ENCODE results near the gene FSIP1. TPM values are rescaled to one million over a fixed set of nuclear protein-coding genes. Genes with fewer than 3 reads are reported as not detected.

Gene FSIP1
- total RNA-seq, 2 experiments from 2014 or later: 0.22 to 0.34 TPM

GRCh38 chr15:39627451-39628143 is 155.0 kb downstream of the FSIP1 start:
- ATAC-seq (ENCODE audit: poor library complexity) (no peak), DNase-seq (no peak)
- Histone ChIP-seq H3K4me1 (ENCODE audit: insufficient read depth, low read length) (peaks cover 88% of the 10 kb centered on the region), H3K27ac (ENCODE audit: low read depth in 1 of 2, low read length in 2 of 2) (peak overlapping the region in 1 of 2 donors; percentile 35), H3K4me3 (ENCODE audit: low read length) (no peak overlapping the region), H3K9me3 (ENCODE audit: control insufficient read depth in 1 of 2, insufficient read depth in 1 of 2, low read length in 2 of 2) (no peaks in the 10 kb centered on the region), H3K36me3 (ENCODE audit: insufficient read depth, low read length) (no peaks in the 10 kb centered on the region), H3K27me3 (ENCODE audit: control insufficient read depth in 1 of 2, insufficient read depth in 2 of 2, low read length in 2 of 2) (no peaks in the 10 kb centered on the region)
- Mint-ChIP-seq H3K27ac (peak overlapping the region; percentile 58), H3K4me1 (ENCODE audit: low read depth) (peaks cover 70% of the 10 kb centered on the region), H3K36me3 (ENCODE audit: low read depth) (no peaks in the 10 kb centered on the region), H3K27me3 (no peaks in the 10 kb centered on the region), H3K4me3 (no peak overlapping the region), H3K9me3 (no peaks in the 10 kb centered on the region)
- intact Hi-C loops (cut with DNase I, micrococcal nuclease): no loop called here
- POLR2A ChIA-PET: no interaction called here
- CTCF ChIA-PET: interaction anchor here (1.2 kb wide), 1 partner anchor 14 kb away, joined by 4 read pairs; no protein-coding TSS in a partner anchor
- no peak for TF ChIP-seq CTCF (IDR thresholded peaks at IDR 0.05)

DNA sequence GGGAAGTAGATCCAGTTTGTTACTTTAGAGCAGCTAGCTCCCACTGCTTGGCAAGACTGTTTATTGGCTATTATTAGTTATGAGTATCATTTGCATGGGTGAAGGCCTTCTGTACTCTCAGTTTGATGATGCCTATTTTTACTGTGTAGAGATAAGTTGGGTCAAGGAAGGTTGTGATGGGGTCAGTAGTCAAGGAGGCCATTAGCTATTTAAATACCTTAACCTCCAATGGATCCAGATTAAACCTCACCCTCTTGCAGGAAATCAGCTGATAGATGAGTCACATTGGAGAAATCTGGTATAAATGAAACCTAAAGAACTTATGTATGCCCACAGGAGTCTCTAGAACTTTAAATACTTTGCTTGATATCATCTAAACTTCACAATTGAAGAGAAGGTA is 156.8 kb downstream of the FSIP1 start:
- DNase-seq: peak in 1 of 14 experiments; percentile 39
- H3K36me3 ChIP-seq (ENCODE audit: insufficient read depth, low read length): no peaks in the 10 kb centered on the region
- intact Hi-C loops (cut with DNase I, micrococcal nuclease): no loop called here
- Mint-ChIP-seq H3K4me3 (peak overlapping the region; percentile 11), H3K9me3 (no peaks in the 10 kb centered on the region), H3K27me3 (no peaks in the 10 kb centered on the region), H3K27ac (peak overlapping the region; percentile 91), H3K36me3 (ENCODE audit: low read depth) (no peaks in the 10 kb centered on the region), H3K4me1 (ENCODE audit: low read depth) (peaks cover 65% of the 10 kb centered on the region)
- no peak for ATAC-seq (ENCODE audit: poor library complexity)
- TF ChIP-seq CTCF (IDR thresholded peaks at IDR 0.05): no peak
- H3K4me3 ChIP-seq (ENCODE audit: low read length): no peak overlapping the region
- H3K4me1 ChIP-seq (ENCODE audit: insufficient read depth, low read length): peaks cover 87% of the 10 kb centered on the region
- peak overlapping the region; percentile 57 to 80 for H3K27ac ChIP-seq (ENCODE audit: low read depth in 1 of 2, low read length in 2 of 2)
- POLR2A ChIA-PET: interaction anchor here (0.8 to 1.9 kb wide), 3 partner anchors 15 to 44 kb away, joined by 3 to 9 read pairs (median 4); no protein-coding TSS in a partner anchor
- CTCF ChIA-PET: interaction anchor here (1.7 kb wide), 1 partner anchor 46 kb away, joined by 7 read pairs; no protein-coding TSS in a partner anchor
- no peaks in the 10 kb centered on the region for H3K27me3 ChIP-seq (ENCODE audit: control insufficient read depth in 1 of 2, insufficient read depth in 2 of 2, low read length in 2 of 2)
- no peaks in the 10 kb centered on the region for H3K9me3 ChIP-seq (ENCODE audit: control insufficient read depth in 1 of 2, insufficient read depth in 1 of 2, low read length in 2 of 2)

GRCh38 chr15:39625451-39625850 is 157.2 kb downstream of the FSIP1 start:
- Mint-ChIP-seq H3K27ac (peak overlapping the region; percentile 91), H3K27me3 (no peaks in the 10 kb centered on the region), H3K36me3 (ENCODE audit: low read depth) (no peaks in the 10 kb centered on the region), H3K9me3 (no peaks in the 10 kb centered on the region), H3K4me1 (ENCODE audit: low read depth) (peaks cover 62% of the 10 kb centered on the region), H3K4me3 (peak overlapping the region; percentile 76)
- peak in 3 of 14 experiments; percentile 4 to 19 (median 16) for DNase-seq
- H3K4me3 ChIP-seq (ENCODE audit: low read length): no peak overlapping the region
- ChIA-PET POLR2A (interaction anchor here (0.8 to 1.9 kb wide), 4 partner anchors 15 to 149 kb away, joined by 3 to 9 read pairs (median 6); no protein-coding TSS in a partner anchor), CTCF (interaction anchor here (1.7 to 1.9 kb wide), 2 partner anchors 16 to 45 kb away, joined by 6 to 7 read pairs; no protein-coding TSS in a partner anchor)
- peak overlapping the region; percentile 57 to 80 for H3K27ac ChIP-seq (ENCODE audit: low read depth in 1 of 2, low read length in 2 of 2)
- peaks cover 84% of the 10 kb centered on the region for H3K4me1 ChIP-seq (ENCODE audit: insufficient read depth, low read length)
- TF ChIP-seq CTCF (IDR thresholded peaks at IDR 0.05): no peak
- no peak for ATAC-seq (ENCODE audit: poor library complexity)
- no peaks in the 10 kb centered on the region for H3K36me3 ChIP-seq (ENCODE audit: insufficient read depth, low read length)
- no peaks in the 10 kb centered on the region for H3K9me3 ChIP-seq (ENCODE audit: control insufficient read depth in 1 of 2, insufficient read depth in 1 of 2, low read length in 2 of 2)
- no peaks in the 10 kb centered on the region for H3K27me3 ChIP-seq (ENCODE audit: control insufficient read depth in 1 of 2, insufficient read depth in 2 of 2, low read length in 2 of 2)
- intact Hi-C loops (cut with DNase I, micrococcal nuclease): no loop called here

All from CD4-positive, alpha-beta T cell (primary cell).